HG03064 (cell line): ENCODE data around the gene VTN.

Source experiments
- ATAC-seq: cut with Tn5 transposase; IDR thresholded peaks from one replicate; pipeline ENCODE4 v1.9.1; 2021; ENCODE audit warnings: low read depth; ENCODE audit not compliant: unreplicated experiment

Gene VTN

GRCh38 chr17:28395968-28396367, 25.9 kb upstream of the VTN start:
- no peak for ATAC-seq

- ATAC-seq: no peak
These were observed 25.3 kb upstream of the VTN start for GRCh38 chr17:28395426-28395825.

- no peak for ATAC-seq
These were observed 24.4 kb upstream of the VTN start for GRCh38 chr17:28394337-28395116.

- no peak for ATAC-seq
These were observed 22.4 kb upstream of the VTN start for GRCh38 chr17:28392491-28392890.

- ATAC-seq: no peak
These were observed 21.3 kb upstream of the VTN start for GRCh38 chr17:28391401-28391800.

GRCh38 chr17:28390984-28391383, 20.9 kb upstream of the VTN start:
- no peak for ATAC-seq

DNA sequence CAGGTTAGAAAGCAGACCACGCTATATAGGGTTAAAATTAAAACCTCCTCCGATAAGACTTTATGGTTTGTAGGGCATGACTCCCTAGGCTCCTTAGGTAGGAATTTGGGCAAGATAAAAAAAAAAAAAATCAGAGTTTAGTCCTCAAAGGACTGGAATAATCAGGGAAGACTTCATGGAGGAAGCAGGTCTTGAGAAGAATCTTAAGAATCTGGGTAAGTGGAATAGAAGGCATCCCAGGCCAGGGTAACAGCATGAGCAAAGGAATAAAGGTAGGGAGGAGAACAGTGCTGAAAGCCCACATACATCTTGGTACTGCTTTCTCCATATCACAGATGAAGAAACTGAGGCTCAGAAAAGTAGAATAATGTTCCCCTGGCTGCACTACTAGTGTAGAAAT, 20.5 kb upstream of the VTN start:
- ATAC-seq: no peak

DNA sequence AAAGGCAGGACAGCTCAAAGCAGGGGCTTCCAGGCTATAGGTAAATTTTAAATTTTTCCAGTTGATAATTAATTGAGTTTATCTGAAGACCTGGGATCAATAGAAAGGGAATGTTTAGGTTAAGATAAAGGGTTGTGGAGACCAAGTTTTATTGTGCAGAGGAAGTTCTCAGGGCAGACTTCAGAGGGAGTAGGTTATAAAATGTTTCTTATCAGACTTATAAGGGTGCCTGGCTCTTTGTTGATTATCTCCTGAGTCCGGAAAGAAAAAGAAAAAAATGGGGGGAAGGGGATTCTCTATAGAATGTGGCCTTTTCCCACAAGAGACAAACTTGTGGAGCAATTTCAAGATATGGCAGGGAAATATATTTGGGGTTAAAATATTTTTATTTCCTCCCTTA, 20.0 kb upstream of the VTN start:
- no peak for ATAC-seq

DNA sequence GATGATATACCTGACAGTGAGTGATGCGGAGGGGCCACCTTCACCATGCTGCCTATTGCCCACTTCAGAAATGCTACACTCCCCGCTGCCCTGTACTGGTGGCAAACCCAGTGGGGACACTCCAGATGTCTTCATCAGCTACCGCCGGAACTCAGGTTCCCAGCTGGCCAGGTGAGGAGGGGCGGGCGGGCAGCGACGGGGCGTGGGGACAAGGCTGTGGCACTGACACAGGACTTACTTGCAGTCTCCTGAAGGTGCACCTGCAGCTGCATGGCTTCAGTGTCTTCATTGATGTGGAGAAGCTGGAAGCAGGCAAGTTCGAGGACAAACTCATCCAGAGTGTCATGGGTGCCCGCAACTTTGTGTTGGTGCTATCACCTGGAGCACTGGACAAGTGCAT, 18.0 kb upstream of the VTN start:
- no peak for ATAC-seq

- ATAC-seq: no peak
These were observed 16.3 kb upstream of the VTN start for GRCh38 chr17:28386391-28386790.

DNA sequence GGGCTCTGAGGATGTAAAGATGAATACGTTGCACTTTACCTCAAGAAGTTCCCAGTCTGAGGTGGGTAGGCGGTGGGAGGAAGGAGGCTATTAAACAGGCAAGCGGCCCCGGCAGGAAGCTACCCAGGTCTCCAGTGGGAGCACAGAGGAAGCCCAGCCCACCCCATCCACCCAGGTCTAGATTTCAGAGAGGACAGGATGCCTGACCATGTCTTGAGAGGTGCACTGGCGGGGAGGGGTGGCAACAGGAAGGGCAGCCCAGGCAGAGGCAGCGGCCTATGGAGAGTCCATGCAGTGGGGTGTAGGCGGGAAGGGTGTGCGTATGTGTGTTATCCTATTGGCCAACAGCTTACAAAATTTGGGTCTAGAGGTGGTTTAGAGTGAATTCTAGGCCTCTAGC, 15.3 kb upstream of the VTN start:
- no peak for ATAC-seq

GRCh38 chr17:28385037-28385400, 14.9 kb upstream of the VTN start:
- ATAC-seq: no peak

DNA sequence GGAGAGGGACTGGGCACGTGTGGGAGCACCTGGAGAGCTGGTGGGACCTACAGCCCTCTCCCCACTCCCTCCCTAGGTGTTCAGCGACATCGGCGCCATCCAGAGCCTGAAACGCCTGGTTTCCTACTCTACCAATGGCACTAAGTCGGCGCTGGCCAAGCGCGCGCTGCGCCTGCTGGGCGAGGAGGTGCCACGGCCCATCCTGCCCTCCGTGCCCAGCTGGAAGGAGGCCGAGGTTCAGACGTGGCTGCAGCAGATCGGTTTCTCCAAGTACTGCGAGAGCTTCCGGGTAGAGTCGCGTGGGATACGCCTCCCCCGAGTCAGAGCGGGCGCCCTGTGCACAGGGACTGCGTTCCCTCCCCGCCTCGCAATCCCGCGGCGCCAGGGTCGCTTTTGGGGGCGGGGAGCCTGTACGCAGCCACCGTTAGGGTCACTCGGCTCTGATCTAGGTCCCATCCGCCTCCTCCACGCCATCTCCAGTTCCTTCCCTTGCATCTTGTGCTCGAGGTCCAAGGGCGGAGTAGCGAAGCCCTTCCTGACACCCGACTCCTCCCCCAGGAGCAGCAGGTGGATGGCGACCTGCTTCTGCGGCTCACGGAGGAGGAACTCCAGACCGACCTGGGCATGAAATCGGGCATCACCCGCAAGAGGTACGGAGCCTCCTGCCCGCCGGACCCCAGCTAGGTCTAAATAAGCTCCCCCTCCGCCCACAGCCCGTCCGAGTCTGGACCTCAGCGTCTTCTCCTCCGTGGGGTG, 14.4 kb upstream of the VTN start:
- no peak for ATAC-seq

DNA sequence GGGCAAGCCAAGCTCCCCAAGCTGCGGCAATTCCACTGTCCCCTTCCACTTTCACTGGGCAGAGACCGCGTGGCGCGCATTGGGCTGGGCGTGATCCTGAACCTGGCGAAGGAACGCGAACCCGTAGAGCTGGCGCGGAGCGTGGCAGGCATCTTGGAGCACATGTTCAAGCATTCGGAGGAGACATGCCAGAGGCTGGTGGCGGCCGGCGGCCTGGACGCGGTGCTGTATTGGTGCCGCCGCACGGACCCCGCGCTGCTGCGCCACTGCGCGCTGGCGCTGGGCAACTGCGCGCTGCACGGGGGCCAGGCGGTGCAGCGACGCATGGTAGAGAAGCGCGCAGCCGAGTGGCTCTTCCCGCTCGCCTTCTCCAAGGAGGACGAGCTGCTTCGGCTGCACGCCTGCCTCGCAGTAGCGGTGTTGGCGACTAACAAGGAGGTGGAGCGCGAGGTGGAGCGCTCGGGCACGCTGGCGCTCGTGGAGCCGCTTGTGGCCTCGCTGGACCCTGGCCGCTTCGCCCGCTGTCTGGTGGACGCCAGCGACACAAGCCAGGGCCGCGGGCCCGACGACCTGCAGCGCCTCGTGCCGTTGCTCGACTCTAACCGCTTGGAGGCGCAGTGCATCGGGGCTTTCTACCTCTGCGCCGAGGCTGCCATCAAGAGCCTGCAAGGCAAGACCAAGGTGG, 11.2 kb upstream of the VTN start:
- ATAC-seq: no peak

GRCh38 chr17:28379814-28380801, 10.0 kb upstream of the VTN start:
- no peak for ATAC-seq

- no peak for ATAC-seq
These were observed 2.8 kb upstream of the VTN start for GRCh38 chr17:28372945-28373274.

DNA sequence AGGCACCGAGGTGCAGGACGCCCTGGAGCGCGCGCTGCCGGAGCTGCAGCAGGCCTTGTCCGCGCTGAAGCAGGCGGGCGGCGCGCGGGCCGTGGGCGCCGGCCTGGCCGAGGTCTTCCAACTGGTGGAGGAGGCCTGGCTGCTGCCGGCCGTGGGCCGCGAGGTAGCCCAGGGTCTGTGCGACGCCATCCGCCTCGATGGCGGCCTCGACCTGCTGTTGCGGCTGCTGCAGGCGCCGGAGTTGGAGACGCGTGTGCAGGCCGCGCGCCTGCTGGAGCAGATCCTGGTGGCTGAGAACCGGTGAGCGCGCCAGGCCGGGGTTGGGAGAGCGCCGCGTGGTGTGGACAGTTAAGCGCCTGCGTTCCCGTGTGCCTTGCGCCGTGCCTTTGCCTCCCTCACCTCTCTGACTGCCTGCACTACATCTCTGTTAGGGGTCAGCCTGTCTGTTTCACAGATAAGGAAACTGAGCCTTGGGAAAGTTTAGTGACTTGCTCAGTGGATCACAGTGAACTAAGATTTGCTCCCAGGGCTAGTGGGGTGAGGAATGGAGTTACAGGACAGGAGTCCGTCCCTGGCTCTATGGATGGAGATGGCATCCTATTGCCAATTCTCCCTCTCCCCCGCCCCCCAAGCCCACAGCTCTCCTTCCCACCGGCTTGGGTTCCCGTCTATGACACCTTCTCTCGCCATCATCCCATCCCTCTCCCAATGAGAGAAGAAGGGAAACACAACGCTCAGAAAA, 2.3 kb upstream of the VTN start:
- peak; percentile 3 for ATAC-seq

GRCh38 chr17:28371245-28372202, 1.4 kb upstream of the VTN start, which contains the start of gene SARM1:
TSS of gene SARM1 (plus strand) at chr17:28371694. CDS start at chr17:28372033, 339 bp downstream.
- ATAC-seq: peak; percentile 74

DNA sequence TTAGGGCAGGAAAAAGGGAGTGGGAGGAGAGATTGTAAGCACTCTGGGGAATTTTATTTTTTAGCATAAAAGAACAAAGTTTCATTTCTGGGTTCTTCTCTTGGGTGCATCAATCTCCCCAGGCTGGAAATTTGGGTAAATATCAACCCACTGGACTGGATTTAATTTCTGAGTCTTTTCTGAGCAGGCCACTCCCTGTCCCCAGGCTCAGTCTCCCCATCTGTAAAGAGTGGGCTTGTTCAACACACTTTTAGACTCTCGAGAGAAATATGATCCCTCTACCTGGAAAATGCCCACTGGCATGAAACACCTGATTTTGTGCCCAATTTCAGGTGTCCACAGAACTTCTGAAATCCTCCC, 617 bp upstream of the VTN start:
- no peak for ATAC-seq
